Left ventricle myocardium inferior (tissue), 1 donor: ENCODE data around the gene SELPLG. TPM values are rescaled to one million over a fixed set of nuclear protein-coding genes. Genes with fewer than 3 reads are reported as not detected.

ENCODE experiments used
- DNase-seq: peaks from one replicate; pipeline ENCODE4 v3.0.0-alpha.2; 2020
- H3K27ac ChIP-seq: fragments of 200-600 bp; replicated peaks from 2 replicates; pipeline ENCODE4 v1.8.0; 2021
- H3K27me3 ChIP-seq: fragments of 200-600 bp; 2 replicates; pipeline ENCODE4 v1.8.0; 2021; ENCODE audit warnings: low read depth
- H3K36me3 ChIP-seq: fragments of 200-600 bp; 2 replicates; pipeline ENCODE4 v1.8.0; 2021
- H3K4me1 ChIP-seq: fragments of 200-600 bp; 2 replicates; pipeline ENCODE4 v1.8.0; 2021
- H3K4me3 ChIP-seq: fragments of 200-600 bp; 2 replicates; pipeline ENCODE4 v1.8.0; 2021; ENCODE audit warnings: mild to moderate bottlenecking, moderate library complexity
- H3K9me3 ChIP-seq: fragments of 200-600 bp; replicated peaks from 2 replicates; pipeline ENCODE4 v1.8.0; 2021
- CTCF ChIP-seq: fragments of 200-600 bp; IDR thresholded peaks from 2 replicates; pipeline ENCODE4 v1.8.0; 2021; ENCODE audit warnings: antibody characterized with exemption, mild to moderate bottlenecking, borderline replicate concordance
- intact Hi-C: fragments of 100-400 bp; cut with micrococcal nuclease; formaldehyde crosslinking; loops from one replicate; pipeline ENCODE4 v1.11.0; 2022
- total RNA-seq: library from RNA; stranded (reverse); fragmentation: NEBNext Ultra II Directional; extraction: Animal tissue kit (Norgen Biotek cat#: 25700); gene quantifications from one replicate; pipeline ENCODE4 v1.2.1, GENCODE V29; 2021
- donor health status: DM: no; HTN: yes; CAD: no; lungs with severe emphysema.

SELPLG gene
- total RNA-seq, 1 donor from 2014 or later: 3.4 TPM

- intact Hi-C loops: no loop called here
- Histone ChIP-seq H3K4me3 (no peak overlapping the region), H3K27me3 (peaks cover 15% of the 10 kb centered on the region), H3K4me1 (peaks cover 4% of the 10 kb centered on the region), H3K27ac (no peak overlapping the region), H3K9me3 (no peaks in the 10 kb centered on the region), H3K36me3 (no peaks in the 10 kb centered on the region)
- no peak for DNase-seq
- TF ChIP-seq CTCF: no peak
Observed at GRCh38 chr12:108589028-108589839, 44.5 kb downstream of the SELPLG start.

- H3K9me3 ChIP-seq: no peaks in the 10 kb centered on the region
- H3K27me3 ChIP-seq: peaks cover 15% of the 10 kb centered on the region
- DNase-seq: no peak
- H3K36me3 ChIP-seq: no peaks in the 10 kb centered on the region
- no peak for TF ChIP-seq CTCF
- H3K27ac ChIP-seq: no peak overlapping the region
- H3K4me3 ChIP-seq: no peak overlapping the region
- H3K4me1 ChIP-seq: peaks cover 4% of the 10 kb centered on the region
- intact Hi-C loops: no loop called here
Observed at GRCh38 chr12:108587826-108588225, 45.9 kb downstream of the SELPLG start.

DNA sequence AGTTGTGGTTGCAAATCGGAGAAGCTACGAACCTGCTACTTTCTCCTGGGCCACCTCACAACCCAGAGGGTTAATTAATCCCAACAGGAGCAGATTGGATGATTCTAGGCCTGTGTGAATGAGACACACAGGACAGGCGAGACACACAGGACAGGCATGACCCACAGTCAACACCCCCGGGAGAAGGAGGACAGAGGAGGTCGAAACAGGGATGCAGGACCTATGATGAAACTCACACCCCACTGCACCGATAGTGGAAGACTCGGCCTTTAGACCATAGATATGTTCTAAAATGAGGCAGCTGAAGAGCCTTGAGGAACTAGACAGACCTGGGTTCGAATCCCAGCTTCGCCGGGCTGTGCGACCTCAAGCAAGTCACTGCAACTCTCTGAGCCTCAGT is 47.4 kb downstream of the SELPLG start:
- Histone ChIP-seq H3K9me3 (no peaks in the 10 kb centered on the region), H3K36me3 (no peaks in the 10 kb centered on the region), H3K4me1 (peaks cover 4% of the 10 kb centered on the region), H3K27me3 (peaks cover 15% of the 10 kb centered on the region), H3K27ac (no peak overlapping the region), H3K4me3 (no peak overlapping the region)
- no peak for DNase-seq
- intact Hi-C loops: no loop called here
- no peak for TF ChIP-seq CTCF

DNA sequence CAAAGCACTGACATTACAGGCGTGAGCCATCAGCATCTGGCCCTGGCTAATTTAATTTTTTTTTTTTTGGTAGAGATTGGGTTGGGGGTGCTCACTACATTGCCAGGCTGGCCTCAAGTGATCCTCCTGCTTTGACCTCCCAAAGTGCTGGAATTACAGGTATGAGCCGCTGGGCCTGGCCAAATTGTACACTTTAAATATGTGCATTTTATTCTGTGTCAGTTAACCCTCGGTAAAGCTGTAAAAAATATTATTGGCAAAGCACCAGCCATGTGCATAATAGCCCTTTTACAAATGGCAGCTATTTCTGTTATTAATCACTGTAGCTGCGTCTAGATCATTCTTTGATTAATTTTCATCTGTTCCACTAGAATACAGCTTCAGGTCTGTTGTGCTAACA is 47.8 kb downstream of the SELPLG start:
- H3K9me3 ChIP-seq: no peaks in the 10 kb centered on the region
- peaks cover 15% of the 10 kb centered on the region for H3K27me3 ChIP-seq
- DNase-seq: no peak
- TF ChIP-seq CTCF: no peak
- intact Hi-C loops: no loop called here
- peaks cover 7% of the 10 kb centered on the region for H3K4me1 ChIP-seq
- H3K4me3 ChIP-seq: no peak overlapping the region
- H3K27ac ChIP-seq: no peak overlapping the region
- no peaks in the 10 kb centered on the region for H3K36me3 ChIP-seq

DNA sequence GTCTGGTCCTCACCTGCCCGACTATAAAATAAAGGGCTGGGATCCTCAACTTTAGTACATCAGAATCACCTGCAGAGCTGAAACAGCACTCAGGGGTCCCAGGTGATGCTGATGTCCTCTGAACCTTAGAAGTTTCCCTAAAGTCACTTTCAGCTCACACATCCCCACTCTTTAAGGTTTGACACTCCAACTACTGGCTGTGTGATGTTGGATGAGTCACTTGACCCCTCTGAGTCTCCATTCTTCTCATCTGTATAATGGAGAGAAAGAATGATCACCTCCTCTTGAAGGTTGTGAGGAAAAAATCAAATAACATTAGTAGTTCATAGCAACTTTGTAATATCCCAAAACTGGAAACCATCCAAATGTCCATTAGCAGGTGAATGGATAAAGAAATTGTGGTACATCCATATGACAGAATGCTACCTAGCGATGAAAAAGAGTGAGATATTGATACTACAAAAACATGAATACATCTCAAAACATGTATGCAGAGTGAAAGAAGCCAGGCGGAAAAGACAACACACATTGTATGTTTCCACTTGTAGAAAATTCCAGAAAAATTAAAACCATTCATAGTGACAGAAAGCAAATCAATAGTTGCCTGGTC is 49.1 kb downstream of the SELPLG start:
- H3K4me3 ChIP-seq: no peak overlapping the region
- no peak for DNase-seq
- no peaks in the 10 kb centered on the region for H3K9me3 ChIP-seq
- intact Hi-C loops: no loop called here
- no peak overlapping the region for H3K27ac ChIP-seq
- H3K27me3 ChIP-seq: peaks cover 11% of the 10 kb centered on the region
- peaks cover 16% of the 10 kb centered on the region for H3K4me1 ChIP-seq
- H3K36me3 ChIP-seq: no peaks in the 10 kb centered on the region
- TF ChIP-seq CTCF: no peak
